Breast epithelium (tissue), 3 donors: ENCODE results near the gene ROR1.

Source experiments
- POLR2A ChIP-seq: fragments of 450-650 bp; IDR thresholded peaks from one replicate; pipeline ENCODE4 v1.6.1; 2016; ENCODE audit warnings: antibody characterized with exemption, mild to moderate bottlenecking, moderate library complexity
- POLR2AphosphoS5 ChIP-seq, 3 donors: sonication (generic); formaldehyde crosslinking; IDR thresholded peaks; one replicate each; pipeline ENCODE4 v1.6.1; 2017; ENCODE audit warnings: antibody characterized with exemption in 3 of 3
- TF ChIP-seq, protein P1 (sequence below), 3 donors: fragments of 450-650 bp; IDR thresholded peaks; one replicate each; pipeline ENCODE4 v1.5.1; 2016 to 2017; ENCODE audit warnings: antibody characterized with exemption in 3 of 3, mild to moderate bottlenecking in 3 of 3, moderate library complexity in 3 of 3

DNA sequence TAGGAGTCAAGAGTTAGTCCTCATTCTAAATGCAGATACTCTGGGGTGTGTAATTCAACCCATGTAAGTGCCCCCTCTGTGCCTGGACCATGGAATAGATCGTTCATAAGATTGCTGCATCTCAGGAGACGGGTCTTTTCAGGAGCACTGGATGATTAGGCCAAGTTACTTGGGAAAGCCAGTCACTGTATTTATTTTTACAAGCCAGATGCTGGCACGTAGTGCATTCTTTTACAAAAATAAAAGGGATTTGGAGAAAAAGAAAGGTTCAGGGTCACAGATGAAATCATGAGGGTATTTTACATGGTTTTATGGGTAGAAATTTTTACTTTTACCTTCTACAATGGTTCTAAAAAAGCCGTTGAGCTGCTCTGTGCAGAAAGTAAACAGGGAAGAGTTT, 327.0 kb downstream of the ROR1 start:
- TF ChIP-seq, protein P1, sequence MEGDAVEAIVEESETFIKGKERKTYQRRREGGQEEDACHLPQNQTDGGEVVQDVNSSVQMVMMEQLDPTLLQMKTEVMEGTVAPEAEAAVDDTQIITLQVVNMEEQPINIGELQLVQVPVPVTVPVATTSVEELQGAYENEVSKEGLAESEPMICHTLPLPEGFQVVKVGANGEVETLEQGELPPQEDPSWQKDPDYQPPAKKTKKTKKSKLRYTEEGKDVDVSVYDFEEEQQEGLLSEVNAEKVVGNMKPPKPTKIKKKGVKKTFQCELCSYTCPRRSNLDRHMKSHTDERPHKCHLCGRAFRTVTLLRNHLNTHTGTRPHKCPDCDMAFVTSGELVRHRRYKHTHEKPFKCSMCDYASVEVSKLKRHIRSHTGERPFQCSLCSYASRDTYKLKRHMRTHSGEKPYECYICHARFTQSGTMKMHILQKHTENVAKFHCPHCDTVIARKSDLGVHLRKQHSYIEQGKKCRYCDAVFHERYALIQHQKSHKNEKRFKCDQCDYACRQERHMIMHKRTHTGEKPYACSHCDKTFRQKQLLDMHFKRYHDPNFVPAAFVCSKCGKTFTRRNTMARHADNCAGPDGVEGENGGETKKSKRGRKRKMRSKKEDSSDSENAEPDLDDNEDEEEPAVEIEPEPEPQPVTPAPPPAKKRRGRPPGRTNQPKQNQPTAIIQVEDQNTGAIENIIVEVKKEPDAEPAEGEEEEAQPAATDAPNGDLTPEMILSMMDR (IDR thresholded peaks at IDR 0.05) = no peak
- TF ChIP-seq POLR2A = no peak
- TF ChIP-seq POLR2AphosphoS5 (IDR thresholded peaks at IDR 0.05) = no peak
